HepG2 (cell line): ENCODE data around the gene FOXA3. TPM values are rescaled to one million over a fixed set of nuclear protein-coding genes. Genes with fewer than 3 reads are reported as not detected.

Source experiments
- ATAC-seq: fragments of 200-7000 bp; cut with Tn5 transposase; 3 replicates; pipeline ENCODE4 v1.9.1; 2020; ENCODE audit warnings: mild to moderate bottlenecking, moderate library complexity
- BruUV-seq: library from RNA; stranded (reverse); fragments of 400-500 nt; replicated peaks from 2 replicates; lab custom pipeline; 2021; lab: Mats Ljungman, UMichigan
- CTCF ChIA-PET: fragments of 300-600 bp; formaldehyde crosslinking; extraction: SDS; loops from one replicate; lab custom pipeline; 2021; ENCODE audit warnings: low total read pairs, inconsistent platforms, low intra/inter-chr PET ratio; lab: Yijun Ruan, JAX
- POLR2A ChIA-PET: fragments of 350-600 bp; sonication (Branson Sonifier 250); formaldehyde crosslinking; loops from one replicate; lab custom pipeline; 2020; ENCODE audit warnings: antibody characterized with exemption, inconsistent platforms; lab: Yijun Ruan, JAX
- DNase-seq: peaks from one replicate; pipeline ENCODE4 v3.0.0-alpha.2; 2015; ENCODE audit warnings: low spot score
- FAIRE-seq: peaks from 3 replicates; lab custom pipeline; 2011; peaks lifted over from hg19 to GRCh38; lab: Jason Lieb, UNC
- H2AFZ ChIP-seq: one replicate; pipeline ENCODE4 v1.6.1; 2011; ENCODE audit warnings: low read length, inconsistent platforms
- H3K27ac ChIP-seq: fragments of 300-600 bp; 3 replicates; pipeline ENCODE4 v1.8.0; 2011; ENCODE audit warnings: mixed run types, mild to moderate bottlenecking, mixed read lengths, low read length, inconsistent platforms; ENCODE audit not compliant: insufficient read depth; ENCODE audit errors: extremely low read length
- H3K27me3 ChIP-seq, 2 experiments: fragments of 200-600 bp in 1 of 2; 2 replicates in 1 of 2; 3 replicates in 1 of 2; pipeline versions ENCODE4 v1.6.0 to v1.8.0; 2011; ENCODE audit warnings: low read length in 2 of 2, mild to moderate bottlenecking in 2 of 2, moderate library complexity in 2 of 2, inconsistent platforms in 1 of 2; ENCODE audit not compliant: insufficient read depth in 2 of 2, control insufficient read depth in 1 of 2
- H3K36me3 ChIP-seq, 2 experiments: fragments of 200-600 bp in 1 of 2; replicated peaks in 1 of 2; 2 replicates in 1 of 2; 3 replicates in 1 of 2; pipeline versions ENCODE4 v1.5.1 to v1.8.0; 2011; ENCODE audit warnings: low read length in 2 of 2, inconsistent platforms in 1 of 2; ENCODE audit not compliant: insufficient read depth in 2 of 2, control insufficient read depth in 1 of 2
- H3K4me1 ChIP-seq: 2 replicates; pipeline ENCODE4 v1.5.1; 2012; ENCODE audit warnings: low read length, inconsistent platforms; ENCODE audit not compliant: insufficient read depth
- H3K4me2 ChIP-seq: 2 replicates; pipeline ENCODE4 v1.6.0; 2011; ENCODE audit warnings: low read depth, low read length, inconsistent platforms
- H3K4me3 ChIP-seq, 3 experiments: fragments of 200-600 bp in 1 of 3; sonication (generic), shearing (Covaris generic) in 1 of 3; replicated peaks in 1 of 3; 2 replicates each; pipeline ENCODE4 v1.5.1; 2011 to 2016; ENCODE audit warnings: low read length in 3 of 3, inconsistent platforms in 2 of 3, low read depth in 2 of 3, mild to moderate bottlenecking in 2 of 3, control low read depth in 1 of 3, mixed read lengths in 1 of 3; ENCODE audit not compliant: insufficient read depth in 1 of 3
- H3K79me2 ChIP-seq: one replicate; pipeline ENCODE4 v1.6.1; 2011; ENCODE audit warnings: low read length, inconsistent platforms; ENCODE audit not compliant: insufficient read depth
- H3K9ac ChIP-seq: 2 replicates; pipeline ENCODE4 v1.6.0; 2011; ENCODE audit warnings: mild to moderate bottlenecking, low read depth, low read length, inconsistent platforms; ENCODE audit not compliant: insufficient read depth
- H3K9me3 ChIP-seq: 2 replicates; pipeline ENCODE4 v1.5.1; 2012; ENCODE audit warnings: mild to moderate bottlenecking, low read length
- H4K20me1 ChIP-seq: 2 replicates; pipeline ENCODE4 v1.6.0; 2011; ENCODE audit warnings: inconsistent platforms, mild to moderate bottlenecking, low read length, moderate library complexity; ENCODE audit not compliant: insufficient read depth
- HNF1A ChIP-seq, 2 experiments: sonication (generic) in 1 of 2; formaldehyde crosslinking in 1 of 2; IDR thresholded peaks; 2 replicates each; pipeline versions ENCODE4 v1.4.0 to v1.6.1; 2016 to 2020; ENCODE audit warnings: borderline replicate concordance in 1 of 2, low read depth in 1 of 2, mild to moderate bottlenecking in 1 of 2, missing genetic modification reagents in 1 of 2
- POLR2A ChIP-seq, 2 experiments: IDR thresholded peaks; 2 replicates each; pipeline ENCODE4 v1.6.1; 2011; ENCODE audit warnings: low read depth in 2 of 2, low read length in 2 of 2, mild to moderate bottlenecking in 1 of 2, moderate library complexity in 1 of 2; ENCODE audit not compliant: insufficient read depth in 1 of 2
- ZBTB14 ChIP-seq: sonication (generic); formaldehyde crosslinking; IDR thresholded peaks from 2 replicates; pipeline ENCODE4 v1.4.0; 2020; ENCODE audit warnings: missing genetic modification reagents
- ZNF326 ChIP-seq: sonication (generic); formaldehyde crosslinking; IDR thresholded peaks from 2 replicates; pipeline ENCODE4 v1.4.0; 2020; ENCODE audit warnings: missing genetic modification reagents, borderline replicate concordance
- WGBS: methylation state at CpG from one replicate; pipeline ENCODE4 v1.1.6; 2017; ENCODE audit warnings: low lambda C conversion rate; 5-methylcytosine and 5-hydroxymethylcytosine counted together
- in situ Hi-C: cut with HindIII; loops from 2 replicates; pipeline ENCODE4 v1.10.0; 2017; ENCODE audit warnings: low pct_unique_long_range_greater_than_20kb; ENCODE audit not compliant: extremely low pct_ligation_motif_present
- intact Hi-C: fragments of 100-400 bp; cut with micrococcal nuclease; formaldehyde crosslinking; loops from one replicate; pipeline ENCODE4 v1.10.0; 2022; ENCODE audit not compliant: unreplicated experiment
- polyA plus RNA-seq, 8 experiments: library from polyadenylated mRNA; depleted of rRNA in 3 of 8; stranded (reverse) in 7 of 8; unstranded in 1 of 8; fragments of >200 nt; fragmentation: Illumina TruSeq in 4 of 8; extraction: Trizol in 4 of 8; gene quantifications; 2 replicates each; pipeline versions ENCODE4 v1.2.1 to v1.2.3, GENCODE V29; 2011 to 2016; ENCODE audit warnings: low read depth in 4 of 8, missing spikeins in 1 of 8, mixed read lengths in 1 of 8; ENCODE audit not compliant: insufficient read depth in 1 of 8
- total RNA-seq, 5 experiments: library from RNA; depleted of rRNA; stranded (reverse); fragments of >200 nt; fragmentation: Illumina TruSeq; extraction: Trizol; gene quantifications; 2 replicates each; pipeline ENCODE4 v1.2.3, GENCODE V29; 2016; ENCODE audit warnings: low read depth in 1 of 5

FOXA3 gene
- total and polyA plus RNA-seq, 2 of the 13 experiments (the other 11 are each of a cell fraction or from before 2014, with no cell fraction given): 29.8 to 47.6 TPM

GRCh38 chr19:45852983-45853382 is 11.1 kb upstream of the FOXA3 start:
- ATAC-seq: no peak
- peaks cover 28 to 57% of the 10 kb centered on the region in 2 experiments for H3K36me3 ChIP-seq

More at GRCh38 chr19:45852983-45853382, 11.1 kb upstream of the FOXA3 start:
- Histone ChIP-seq H3K9me3 (no peaks in the 10 kb centered on the region), H3K4me1 (no peaks in the 10 kb centered on the region), H2AFZ (no peak overlapping the region), H3K27me3 (no peaks in the 10 kb centered on the region), H3K9ac (no peak overlapping the region), H3K4me3 (no peak overlapping the region), H3K27ac (no peak overlapping the region), H3K79me2 (peaks cover 4% of the 10 kb centered on the region), H4K20me1 (no peaks in the 10 kb centered on the region), H3K4me2 (no peak overlapping the region)
- intact Hi-C loops: no loop called here
- no TSS peak for BruUV-seq
- POLR2A ChIA-PET: no interaction called here
- TF ChIP-seq POLR2A (IDR thresholded peaks at IDR 0.05; ENCODE audit: insufficient read depth in 1 of 2, low read depth in 2 of 2, low read length in 2 of 2) (0 out of 4 replicates have a peak, but pooled peaks of 1 of the 2 experiments have one; percentile 10), ZBTB14 (no peak), HNF1A (IDR thresholded peaks at IDR 0.05; ENCODE audit: low read depth) (no peak), HNF1A (CRISPR knock-in tag; IDR thresholded peaks at IDR 0.05; ENCODE audit: borderline replicate concordance) (no peak), ZNF326 (CRISPR knock-in tag) (no peak)
- CTCF ChIA-PET: no interaction called here
- FAIRE-seq (no peak), DNase-seq (no peak)
- in situ Hi-C loops: no loop called here
- WGBS: 92% methylated on average over 3 of the region's 7 CpGs
